Endothelial cell of umbilical vein (primary cell): Measurements from ENCODE around the gene MALAT1. TPM values are rescaled to one million over a fixed set of nuclear protein-coding genes. Genes with fewer than 3 reads are reported as not detected.
A peak's percentile ranks its signal among the peaks of the same experiment; 100 is the strongest.

Experiments used
- BruUV-seq: library from RNA; stranded (reverse); fragments of 400-500 nt; replicated peaks from 2 replicates; lab custom pipeline; 2021; lab: Mats Ljungman, UMichigan
- CTCF ChIA-PET: fragments of 300-600, 350-600 bp; sonication (Branson Sonifier 250); formaldehyde crosslinking; loops from one replicate; lab custom pipeline; 2021; ENCODE audit warnings: antibody characterized with exemption, inconsistent platforms; lab: Charles Lee
- POLR2A ChIA-PET: fragments of 300-600, 350-600 bp; sonication (Branson Sonifier 250); formaldehyde crosslinking; loops from one replicate; lab custom pipeline; 2021; ENCODE audit warnings: antibody characterized with exemption, inconsistent platforms; lab: Charles Lee
- DNase-seq: peaks from one replicate; pipeline ENCODE4 v3.0.0-alpha.2; 2011; ENCODE audit warnings: low read depth, low spot score
- FAIRE-seq: peaks from 2 replicates; lab custom pipeline; 2011; peaks lifted over from hg19 to GRCh38; lab: Jason Lieb, UNC
- H2AFZ ChIP-seq: 2 replicates; pipeline ENCODE4 v1.6.0; 2012; ENCODE audit warnings: low read depth, low read length, control low read depth, inconsistent platforms
- H3K27ac ChIP-seq: 2 replicates; pipeline ENCODE4 v1.5.1; 2011; ENCODE audit warnings: low read depth, mild to moderate bottlenecking, control low read depth, low read length, moderate library complexity; ENCODE audit not compliant: insufficient read depth
- H3K27me3 ChIP-seq, 2 experiments: 2 replicates each; pipeline versions ENCODE4 v1.6.0 to v1.6.1; 2011; ENCODE audit warnings: low read length in 2 of 2, mixed read lengths in 1 of 2; ENCODE audit not compliant: control insufficient read depth in 2 of 2, insufficient read depth in 2 of 2
- H3K36me3 ChIP-seq, 2 experiments: 2 replicates in 1 of 2; 3 replicates in 1 of 2; pipeline ENCODE4 v1.5.1; 2011; ENCODE audit warnings: low read length in 2 of 2, mild to moderate bottlenecking in 1 of 2, moderate library complexity in 1 of 2; ENCODE audit not compliant: control insufficient read depth in 2 of 2, insufficient read depth in 2 of 2; ENCODE audit errors: extremely low read depth in 1 of 2
- H3K4me1 ChIP-seq: 3 replicates; pipeline ENCODE4 v1.5.1; 2011; ENCODE audit warnings: mild to moderate bottlenecking, low read length; ENCODE audit not compliant: control insufficient read depth, insufficient read depth; ENCODE audit errors: extremely low read depth
- H3K4me2 ChIP-seq: 2 replicates; pipeline ENCODE4 v1.6.1; 2011; ENCODE audit warnings: low read length, control low read depth, mixed read lengths; ENCODE audit not compliant: insufficient read depth
- H3K4me3 ChIP-seq, 3 experiments: fragments of 200-600 bp in 1 of 3; sonication (generic), shearing (Covaris generic) in 1 of 3; replicated peaks in 1 of 3; 2 replicates each; pipeline ENCODE4 v1.5.1; 2011 to 2016; ENCODE audit warnings: control low read depth in 3 of 3, low read length in 3 of 3, mild to moderate bottlenecking in 2 of 3, inconsistent platforms in 1 of 3, low read depth in 1 of 3, moderate library complexity in 1 of 3; ENCODE audit not compliant: insufficient read depth in 1 of 3
- H3K79me2 ChIP-seq: 2 replicates; pipeline ENCODE4 v1.6.0; 2012; ENCODE audit warnings: low read length, inconsistent platforms; ENCODE audit not compliant: control insufficient read depth, insufficient read depth
- H3K9ac ChIP-seq: replicated peaks from 2 replicates; pipeline ENCODE3; 2011; ENCODE audit warnings: low read length, control low read depth; ENCODE audit not compliant: insufficient read depth; ENCODE audit errors: extremely low read depth
- H3K9me1 ChIP-seq: replicated peaks from 3 replicates; pipeline ENCODE4 v1.6.0; 2011; ENCODE audit warnings: mild to moderate bottlenecking, low read length; ENCODE audit not compliant: control insufficient read depth, insufficient read depth; ENCODE audit errors: extremely low read depth
- H3K9me3 ChIP-seq: replicated peaks from 2 replicates; pipeline ENCODE4 v1.5.1; 2012; ENCODE audit warnings: low read length, inconsistent platforms; ENCODE audit not compliant: control insufficient read depth, insufficient read depth
- H4K20me1 ChIP-seq: replicated peaks from 2 replicates; pipeline ENCODE3; 2011; ENCODE audit warnings: mild to moderate bottlenecking, low read length; ENCODE audit not compliant: control insufficient read depth, insufficient read depth; ENCODE audit errors: extremely low read depth
- CTCF ChIP-seq, 2 donors: IDR thresholded peaks; 1 replicate in 1 of 2; 2 replicates in 1 of 2; pipeline ENCODE4 v1.5.1; 2011; ENCODE audit warnings: low read length in 2 of 2, mild to moderate bottlenecking in 2 of 2, moderate library complexity in 2 of 2, control low read depth in 1 of 2, inconsistent platforms in 1 of 2, low read depth in 1 of 2; ENCODE audit not compliant: insufficient read depth in 1 of 2; ENCODE audit errors: extremely low read depth in 1 of 2
- EZH2 ChIP-seq: IDR thresholded peaks from 2 replicates; pipeline ENCODE4 v1.6.1; 2012; ENCODE audit warnings: borderline replicate concordance, low read depth, mild to moderate bottlenecking, moderate library complexity, low read length, inconsistent platforms; ENCODE audit not compliant: severe bottlenecking
- FOS ChIP-seq: IDR thresholded peaks from 2 replicates; pipeline ENCODE4 v1.6.1; 2011; ENCODE audit warnings: mild to moderate bottlenecking, low read length, moderate library complexity, borderline replicate concordance; ENCODE audit not compliant: insufficient read depth
- GATA2 ChIP-seq: IDR thresholded peaks from 2 replicates; pipeline ENCODE4 v1.7.0; 2011; ENCODE audit warnings: low read depth, mild to moderate bottlenecking, moderate library complexity, mixed read lengths, low read length; ENCODE audit not compliant: insufficient read length, insufficient read depth
- JUN ChIP-seq: IDR thresholded peaks from 2 replicates; pipeline ENCODE4 v1.6.1; 2011; ENCODE audit warnings: borderline replicate concordance, low read depth; ENCODE audit not compliant: insufficient read length, insufficient read depth
- MAX ChIP-seq: IDR thresholded peaks from 2 replicates; pipeline ENCODE4 v1.6.1; 2011; ENCODE audit not compliant: insufficient read depth, insufficient read length
- MYC ChIP-seq: IDR thresholded peaks from one replicate; pipeline ENCODE4 v1.6.1; 2011; ENCODE audit warnings: mild to moderate bottlenecking, low read depth, low read length
- POLR2A ChIP-seq: IDR thresholded peaks from 2 replicates; pipeline ENCODE4 v1.6.1; 2012; ENCODE audit warnings: low read depth, mild to moderate bottlenecking, control low read depth, low read length
- POLR2AphosphoS5 ChIP-seq: IDR thresholded peaks from 2 replicates; pipeline ENCODE4 v1.6.1; 2012; ENCODE audit warnings: low read depth, mild to moderate bottlenecking, control low read depth, low read length, moderate library complexity; ENCODE audit not compliant: insufficient read depth
- dilution Hi-C: fragments of 300-500 bp; cut with MboI; formaldehyde crosslinking; loops from one replicate; pipeline ENCODE4 v1.15.0; 2019; ENCODE audit warnings: low sequenced_read_pairs; ENCODE audit not compliant: extremely low pct_ligation_motif_present
- intact Hi-C: fragments of 100-400 bp; cut with micrococcal nuclease; formaldehyde crosslinking; loops from one replicate; pipeline ENCODE4 v1.10.0; 2022
- polyA plus RNA-seq, 4 experiments: library from polyadenylated mRNA; depleted of rRNA in 3 of 4; stranded (reverse) in 3 of 4; unstranded in 1 of 4; fragments of >200 nt; gene quantifications; 2 replicates each; pipeline versions ENCODE4 v1.2.1 to v1.2.3, GENCODE V29; 2011 to 2012; ENCODE audit warnings: missing spikeins in 1 of 4
- total RNA-seq: library from RNA; stranded (reverse); gene quantifications from 2 replicates; pipeline ENCODE4 v1.2.3, GENCODE V29; 2021

Gene MALAT1
- total and polyA plus RNA-seq, 2 donors (not counting 3 experiments of a cell fraction or from before 2014, with no cell fraction given): 491 to 7,529 TPM

GRCh38 chr11:65541093-65541982 is 42.5 kb downstream of the MALAT1 start:
- H3K9me3 ChIP-seq: no peaks in the 10 kb centered on the region
- H3K36me3 ChIP-seq: peaks cover 0 to 24% of the 10 kb centered on the region in 2 experiments
- H3K9ac ChIP-seq: no peak overlapping the region
- CTCF ChIA-PET: interaction anchor here (1.0 to 6.1 kb wide), 15 partner anchors 8 to 344 kb away, joined by 3 to 206 read pairs (median 13); partner anchors contain the start of genes EHBP1L1, FAM89B, KCNK7 and PCNX3
- H3K27me3 ChIP-seq: no peaks in the 10 kb centered on the region
- intact Hi-C loops: no loop called here
- no peak overlapping the region for H3K4me2 ChIP-seq
- no peak for TF ChIP-seq MAX
- no peak for TF ChIP-seq POLR2AphosphoS5
- TF ChIP-seq POLR2A: no peak
- TF ChIP-seq JUN: no peak
- TF ChIP-seq EZH2: no peak
- TF ChIP-seq CTCF (IDR thresholded peaks at IDR 0.05; ENCODE audit: extremely low read depth in 1 of 2, insufficient read depth in 1 of 2, low read depth in 1 of 2, low read length in 2 of 2): no peak
- TF ChIP-seq MYC: no peak
- no peak for TF ChIP-seq FOS
- no peak for TF ChIP-seq GATA2
- H3K4me1 ChIP-seq: peaks cover 6% of the 10 kb centered on the region
- no TSS peak for BruUV-seq
- POLR2A ChIA-PET: interaction anchor here (1.1 kb wide), 3 partner anchors 16 to 33 kb away, joined by 3 read pairs; partner anchors contain the start of gene LTBP3
- H3K4me3 ChIP-seq: peak overlapping the region in 1 of 3 experiments; percentile 38
- no peaks in the 10 kb centered on the region for H3K79me2 ChIP-seq
- peak; percentile 24 for DNase-seq
- H3K27ac ChIP-seq: no peak overlapping the region
- no peaks in the 10 kb centered on the region for H3K9me1 ChIP-seq
- dilution Hi-C loops: no loop called here
- H4K20me1 ChIP-seq: no peaks in the 10 kb centered on the region
- FAIRE-seq: no peak
- H2AFZ ChIP-seq: no peak overlapping the region
